Testis (tissue), 3 donors: ENCODE measurements around the gene KIR3DL2. TPM values are rescaled to one million over a fixed set of nuclear protein-coding genes. Genes with fewer than 3 reads are reported as not detected.
"Not testable (repeated sequence)": the region's sequence is repeated elsewhere in the genome, so short reads cannot be mapped to it uniquely, and the experiment has no call there.

ENCODE experiments used
- DNase-seq: peaks from one replicate; pipeline ENCODE4 v3.0.0-alpha.2; 2019
- H3K27ac ChIP-seq, 2 donors: fragments of 200-600 bp; sonication (generic); one replicate each; pipeline ENCODE4 v1.5.1; 2019
- H3K27me3 ChIP-seq: fragments of 200-600 bp; sonication (generic); one replicate; pipeline ENCODE4 v1.5.1; 2019
- H3K36me3 ChIP-seq: fragments of 200-600 bp; sonication (generic); one replicate; pipeline ENCODE4 v1.5.1; 2017; ENCODE audit warnings: low read depth; ENCODE audit errors: missing control alignments
- H3K4me1 ChIP-seq: fragments of 200-600 bp; sonication (generic); one replicate; pipeline ENCODE4 v1.5.1; 2019
- H3K4me3 ChIP-seq, 2 donors: fragments of 200-600 bp; sonication (generic); one replicate each; pipeline ENCODE4 v1.5.1; 2017 to 2019
- H3K9me3 ChIP-seq: fragments of 200-600 bp; sonication (generic); one replicate; pipeline ENCODE4 v1.5.1; 2017
- POLR2A ChIP-seq: fragments of 450-650 bp; IDR thresholded peaks from one replicate; pipeline ENCODE4 v1.6.1; 2017; ENCODE audit warnings: antibody characterized with exemption, mild to moderate bottlenecking, moderate library complexity
- WGBS, 2 donors: methylation state at CpG; one replicate each; pipeline ENCODE4 v1.1.5; 2018; 5-methylcytosine and 5-hydroxymethylcytosine counted together
- intact Hi-C: fragments of 100-400 bp; cut with DNase I; formaldehyde crosslinking; loops from one replicate; pipeline ENCODE4 v1.15.1; 2023; ENCODE audit warnings: low total_unique reads
- polyA plus RNA-seq: library from polyadenylated mRNA; stranded (reverse); fragments of 350-450 nt; fragmentation: Illumina TruSeq; extraction: RNeasy Lipid Tissue Mini Kit (QIAGEN cat#74804); gene quantifications from one replicate; pipeline ENCODE4 v1.2.3, GENCODE V29; 2014; ENCODE audit warnings: low read depth, low replicate concordance; ENCODE audit not compliant: insufficient read depth
- small RNA-seq, 2 donors: library from RNA; depleted of rRNA; stranded (forward); fragments of <200 nt; gene quantifications; one replicate each; pipeline ENCODE3, GENCODE V24; 2016
- total RNA-seq, 2 donors: library from RNA; depleted of rRNA; stranded (reverse); fragments of >200 nt; gene quantifications; one replicate each; pipeline ENCODE4 v1.2.3, GENCODE V29; 2016
- TF ChIP-seq, protein P1 (sequence below), 3 experiments: fragments of 450-650 bp in 2 of 3; fragments of 200-600 bp in 1 of 3; sonication (generic) in 1 of 3; IDR thresholded peaks; one replicate each; pipeline ENCODE4 v1.5.1; 2016 to 2019; ENCODE audit warnings: antibody characterized with exemption in 3 of 3, mild to moderate bottlenecking in 2 of 3, moderate library complexity in 1 of 3

Gene KIR3DL2
- total and polyA plus RNA-seq, 3 donors from 2014 or later, result not detected

DNA sequence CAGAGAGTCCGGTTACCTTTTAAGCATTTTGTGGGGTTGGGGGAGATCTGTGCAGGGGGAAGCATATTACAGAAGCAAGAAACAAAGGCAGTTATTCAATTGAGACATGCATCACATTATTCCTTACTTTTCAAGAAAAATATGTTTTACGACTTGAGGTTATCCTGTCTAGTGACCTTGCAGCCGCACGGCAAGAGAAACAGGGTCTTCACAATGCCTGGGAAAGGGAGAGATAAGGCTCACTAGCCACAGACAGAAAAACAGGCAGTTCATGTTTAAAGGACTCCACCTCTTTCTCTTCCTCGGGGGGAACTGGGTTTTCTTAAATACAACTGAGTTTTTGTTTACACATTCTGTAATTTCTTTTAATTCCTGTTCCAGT lies 55.2 kb downstream of the KIR3DL2 start:
- no peaks in the 10 kb centered on the region for H3K4me1 ChIP-seq
- H3K36me3 ChIP-seq, result no peaks in the 10 kb centered on the region
- intact Hi-C loops, result no loop called here
- no peak for TF ChIP-seq POLR2A
- TF ChIP-seq, protein P1, sequence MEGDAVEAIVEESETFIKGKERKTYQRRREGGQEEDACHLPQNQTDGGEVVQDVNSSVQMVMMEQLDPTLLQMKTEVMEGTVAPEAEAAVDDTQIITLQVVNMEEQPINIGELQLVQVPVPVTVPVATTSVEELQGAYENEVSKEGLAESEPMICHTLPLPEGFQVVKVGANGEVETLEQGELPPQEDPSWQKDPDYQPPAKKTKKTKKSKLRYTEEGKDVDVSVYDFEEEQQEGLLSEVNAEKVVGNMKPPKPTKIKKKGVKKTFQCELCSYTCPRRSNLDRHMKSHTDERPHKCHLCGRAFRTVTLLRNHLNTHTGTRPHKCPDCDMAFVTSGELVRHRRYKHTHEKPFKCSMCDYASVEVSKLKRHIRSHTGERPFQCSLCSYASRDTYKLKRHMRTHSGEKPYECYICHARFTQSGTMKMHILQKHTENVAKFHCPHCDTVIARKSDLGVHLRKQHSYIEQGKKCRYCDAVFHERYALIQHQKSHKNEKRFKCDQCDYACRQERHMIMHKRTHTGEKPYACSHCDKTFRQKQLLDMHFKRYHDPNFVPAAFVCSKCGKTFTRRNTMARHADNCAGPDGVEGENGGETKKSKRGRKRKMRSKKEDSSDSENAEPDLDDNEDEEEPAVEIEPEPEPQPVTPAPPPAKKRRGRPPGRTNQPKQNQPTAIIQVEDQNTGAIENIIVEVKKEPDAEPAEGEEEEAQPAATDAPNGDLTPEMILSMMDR (IDR thresholded peaks at IDR 0.05), result no peak
- no peak overlapping the region for H3K4me3 ChIP-seq
- no peaks in the 10 kb centered on the region for H3K27me3 ChIP-seq
- no peak overlapping the region for H3K27ac ChIP-seq
- 35 to 38% methylated on average over 5 of the region's 5 CpGs for WGBS, 2 donors
- no peaks in the 10 kb centered on the region for H3K9me3 ChIP-seq
- no peak for DNase-seq

- intact Hi-C loops, result no loop called here
- no peak for DNase-seq
- H3K4me3 ChIP-seq, result no peak within 1 kb of the TSS
- TF ChIP-seq, protein P1 (IDR thresholded peaks at IDR 0.05), result no peak
- TF ChIP-seq POLR2A, result no peak
- H3K27me3 ChIP-seq, result no peaks in the 10 kb centered on the region
- no peaks in the 10 kb centered on the region for H3K4me1 ChIP-seq
- no peaks in the 10 kb centered on the region for H3K36me3 ChIP-seq
- 34 to 35% methylated on average over 19 to 22 of the region's 22 CpGs for WGBS, 2 donors
- no peak within 1 kb of the TSS for H3K27ac ChIP-seq
- no peaks in the 10 kb centered on the region for H3K9me3 ChIP-seq
These were observed 55.7 kb downstream of the KIR3DL2 start, which contains the start of gene NCR1 for GRCh38 chr19:54905803-54906511. Gene NCR1 (plus strand): TSS chr19:54906148. CDS start chr19:54906188, 40 bp downstream.

DNA sequence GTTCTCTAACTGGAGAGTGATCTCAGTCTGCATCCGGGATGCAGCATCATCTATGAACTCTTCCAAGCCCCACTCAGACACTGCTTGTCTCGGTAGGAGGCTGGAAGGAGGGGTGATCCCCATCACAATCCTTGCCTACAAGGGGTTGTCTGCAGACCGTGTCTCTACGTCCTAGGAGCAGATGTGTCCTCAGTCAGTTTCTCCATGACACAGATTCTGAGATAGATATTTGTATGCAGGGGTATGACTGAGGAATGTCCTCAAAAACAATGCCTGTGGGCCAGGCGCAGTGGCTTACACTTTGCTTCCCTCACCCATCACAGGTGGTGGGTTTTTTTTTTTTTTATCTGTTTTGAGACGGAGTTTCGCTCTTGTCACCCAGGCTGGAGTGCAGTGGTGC lies 56.6 kb downstream of the KIR3DL2 start:
- WGBS, 2 donors, result 71 to 73% methylated on average over 6 to 7 of the region's 7 CpGs
- H3K27me3 ChIP-seq, result no peaks in the 10 kb centered on the region
- H3K4me3 ChIP-seq, result no peak overlapping the region
- H3K9me3 ChIP-seq, result no peaks in the 10 kb centered on the region
- TF ChIP-seq, protein P1 (IDR thresholded peaks at IDR 0.05), result no peak
- TF ChIP-seq POLR2A, result no peak
- no peak overlapping the region for H3K27ac ChIP-seq
- intact Hi-C loops, result no loop called here
- no peaks in the 10 kb centered on the region for H3K4me1 ChIP-seq
- no peak for DNase-seq
- no peaks in the 10 kb centered on the region for H3K36me3 ChIP-seq

DNA sequence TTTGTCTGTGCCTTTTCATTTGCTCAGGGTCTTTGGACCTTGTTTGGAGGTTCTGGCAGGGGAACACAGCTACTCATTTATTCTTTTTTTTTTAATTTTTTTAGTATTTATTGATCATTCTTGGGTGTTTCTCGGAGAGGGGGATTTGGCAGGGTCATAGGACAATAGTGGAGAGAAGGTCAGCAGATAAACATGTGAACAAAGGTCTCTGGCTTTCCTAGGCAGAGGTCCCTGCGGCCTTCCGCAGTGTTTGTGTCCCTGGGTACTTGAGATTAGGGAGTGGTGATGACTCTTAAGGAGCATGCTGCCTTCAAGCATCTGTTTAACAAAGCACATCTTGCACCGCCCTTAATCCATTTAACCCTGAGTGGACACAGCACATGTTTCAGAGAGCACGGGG lies 57.7 kb downstream of the KIR3DL2 start:
- H3K9me3 ChIP-seq, H3K4me3 ChIP-seq, H3K27me3 ChIP-seq, intact Hi-C loops, H3K4me1 ChIP-seq, DNase-seq, H3K27ac ChIP-seq, H3K36me3 ChIP-seq: not testable (repeated sequence)
- 80 to 87% methylated on average over 4 to 5 of the region's 5 CpGs for WGBS, 2 donors

Small RNA genes within 50 kb of the gene (small RNA-seq; reads per million reads assigned to genes)
- 0 reads per million in 2 donors for gene RNU6-222P

Other genes with a start within 250 kb of the KIR3DL2 start
- gene LILRB1, start 220.0 kb upstream of the KIR3DL2 start, total RNA-seq, result under 1 TPM; 0.63 to 0.93 TPM
- 2.2 TPM for gene LILRB1, start 220.0 kb upstream of the KIR3DL2 start, polyA plus RNA-seq
- 1 to 10 TPM; 1.0 to 3.2 TPM for gene LILRB4, start 187.5 kb upstream of the KIR3DL2 start, total RNA-seq
- 12.6 TPM for gene LILRB4, start 187.5 kb upstream of the KIR3DL2 start, polyA plus RNA-seq
- gene KIR3DL3, start 126.0 kb upstream of the KIR3DL2 start, total RNA-seq, result not detected
- 0.18 TPM for gene KIR3DL3, start 126.0 kb upstream of the KIR3DL2 start, polyA plus RNA-seq
- gene KIR2DL3, start 111.9 kb upstream of the KIR3DL2 start, total RNA-seq, result not detected
- gene KIR2DL3, start 111.9 kb upstream of the KIR3DL2 start, polyA plus RNA-seq, result not detected
- not detected for gene KIR2DL1, start 80.7 kb upstream of the KIR3DL2 start, total RNA-seq
- gene KIR2DL1, start 80.7 kb upstream of the KIR3DL2 start, polyA plus RNA-seq, result not detected
- gene KIR2DL4, start 46.8 kb upstream of the KIR3DL2 start, total RNA-seq, result under 1 TPM in 1 of 2 donors, not detected in 1; 0.31 TPM
- gene KIR2DL4, start 46.8 kb upstream of the KIR3DL2 start, polyA plus RNA-seq, result not detected
- not detected for gene KIR3DL1, start 34.0 kb upstream of the KIR3DL2 start, total RNA-seq
- not detected for gene KIR3DL1, start 34.0 kb upstream of the KIR3DL2 start, polyA plus RNA-seq
- gene KIR2DS4, start 17.8 kb upstream of the KIR3DL2 start, total RNA-seq, result under 1 TPM in 1 of 2 donors, not detected in 1; 0.19 TPM
- not detected for gene KIR2DS4, start 17.8 kb upstream of the KIR3DL2 start, polyA plus RNA-seq
- gene FCAR, start 23.8 kb downstream of the KIR3DL2 start, total RNA-seq, result not detected
- not detected for gene FCAR, start 23.8 kb downstream of the KIR3DL2 start, polyA plus RNA-seq
- under 1 TPM; 0.31 to 0.43 TPM for gene NCR1, start 55.7 kb downstream of the KIR3DL2 start, total RNA-seq
- 0.44 TPM for gene NCR1, start 55.7 kb downstream of the KIR3DL2 start, polyA plus RNA-seq
- 10 to 100 TPM in 1 of 2 donors, 1 to 10 TPM in 1; 9.0 to 11.7 TPM for gene NLRP7, start 97.1 kb downstream of the KIR3DL2 start, total RNA-seq
- 14.5 TPM for gene NLRP7, start 97.1 kb downstream of the KIR3DL2 start, polyA plus RNA-seq
- 10 to 100 TPM; 41.9 to 46.4 TPM for gene NLRP2, start 115.9 kb downstream of the KIR3DL2 start, total RNA-seq
- gene NLRP2, start 115.9 kb downstream of the KIR3DL2 start, polyA plus RNA-seq, result 42.6 TPM
- gene GP6, start 187.8 kb downstream of the KIR3DL2 start, total RNA-seq, result 1 to 10 TPM; 1.1 to 3.2 TPM
- 5.3 TPM for gene GP6, start 187.8 kb downstream of the KIR3DL2 start, polyA plus RNA-seq
- 10 to 100 TPM; 22.5 to 24.3 TPM for gene RDH13, start 212.7 kb downstream of the KIR3DL2 start, total RNA-seq
- gene RDH13, start 212.7 kb downstream of the KIR3DL2 start, polyA plus RNA-seq, result 13.9 TPM
- 1 to 10 TPM; 3.4 to 3.6 TPM for gene EPS8L1, start 225.4 kb downstream of the KIR3DL2 start, total RNA-seq
- gene EPS8L1, start 225.4 kb downstream of the KIR3DL2 start, polyA plus RNA-seq, result 13.3 TPM